GM10266 (cell line): ENCODE measurements around the gene RGL2.

Experiments
- DNase-seq: peaks from one replicate; pipeline ENCODE4 v3.0.0; 2012; ENCODE audit errors: extremely low spot score
- CTCF ChIP-seq: IDR thresholded peaks from 2 replicates; pipeline ENCODE4 v1.5.1; 2012; ENCODE audit warnings: mild to moderate bottlenecking, low read depth; ENCODE audit not compliant: control insufficient read depth, insufficient read depth; ENCODE audit errors: missing control alignments

Gene RGL2

GRCh38 chr6:33335916-33336315 lies 37.2 kb upstream of the RGL2 start:
- TF ChIP-seq CTCF, result no peak
- DNase-seq, result no peak

GRCh38 chr6:33333666-33334065 lies 34.9 kb upstream of the RGL2 start:
- DNase-seq, result no peak
- no peak for TF ChIP-seq CTCF

GRCh38 chr6:33330736-33331135 lies 32.0 kb upstream of the RGL2 start:
- no peak for DNase-seq
- no peak for TF ChIP-seq CTCF

GRCh38 chr6:33329058-33329457 lies 30.3 kb upstream of the RGL2 start:
- TF ChIP-seq CTCF, result no peak
- DNase-seq, result no peak

- DNase-seq, result no peak
- TF ChIP-seq CTCF, result no peak
Observed at GRCh38 chr6:33324125-33324524, 25.4 kb upstream of the RGL2 start.

GRCh38 chr6:33323623-33323948 lies 24.8 kb upstream of the RGL2 start:
- TF ChIP-seq CTCF, result no peak
- no peak for DNase-seq

- no peak for TF ChIP-seq CTCF
- DNase-seq, result no peak
Observed at GRCh38 chr6:33321227-33321626, 22.5 kb upstream of the RGL2 start.
